PFSK-1 (cell line): ENCODE data around the gene KLF13.

Source experiments
- POLR2AphosphoS5 ChIP-seq: IDR thresholded peaks from 2 replicates; pipeline ENCODE4 v1.6.1; 2012; ENCODE audit warnings: low read depth, mild to moderate bottlenecking, control low read depth, low read length, moderate library complexity
- REST ChIP-seq, 2 experiments: IDR thresholded peaks; 2 replicates each; pipeline versions ENCODE4 v1.6.1 to v1.8.0; 2011 to 2012; ENCODE audit warnings: low read depth in 2 of 2, low read length in 2 of 2, control low read depth in 1 of 2, inconsistent platforms in 1 of 2, mild to moderate bottlenecking in 1 of 2, moderate library complexity in 1 of 2; ENCODE audit not compliant: insufficient read depth in 1 of 2
- SIN3A ChIP-seq: IDR thresholded peaks from 2 replicates; pipeline ENCODE4 v1.6.1; 2012; ENCODE audit warnings: mild to moderate bottlenecking, low read length, moderate library complexity, borderline replicate concordance; ENCODE audit not compliant: insufficient read depth

- TF ChIP-seq REST (IDR thresholded peaks at IDR 0.05; ENCODE audit: insufficient read depth in 1 of 2, low read depth in 2 of 2, low read length in 2 of 2) (no peak), SIN3A (no peak), POLR2AphosphoS5 (no peak)
These were observed 13.4 kb downstream of the KLF13 start for GRCh38 chr15:31340047-31340446.
